Panc1 (cell line): ENCODE measurements around the gene ATXN2. TPM values are rescaled to one million over a fixed set of nuclear protein-coding genes. Genes with fewer than 3 reads are reported as not detected.

Experiments
- ATAC-seq: fragments of 200-7000 bp; cut with Tn5 transposase; 2 replicates; pipeline ENCODE4 v1.9.1; 2020; ENCODE audit warnings: mild to moderate bottlenecking, moderate library complexity
- BruUV-seq: library from RNA; stranded (reverse); fragments of 400-500 nt; replicated peaks from 2 replicates; lab custom pipeline; 2021; lab: Mats Ljungman, UMichigan
- CTCF ChIA-PET: fragments of 300-600 bp; sonication (Branson Sonifier 250); formaldehyde crosslinking; loops from one replicate; lab custom pipeline; 2022; ENCODE audit warnings: antibody characterized with exemption; lab: Charles Lee
- POLR2A ChIA-PET: fragments of 300-600 bp; sonication (Branson Sonifier 250); formaldehyde crosslinking; loops from one replicate; lab custom pipeline; 2022; ENCODE audit warnings: antibody characterized with exemption; lab: Charles Lee
- DNase-seq: peaks from one replicate; pipeline ENCODE4 v3.0.0-alpha.2; 2010; ENCODE audit warnings: low read depth, low spot score
- H3K27ac ChIP-seq: 2 replicates; pipeline ENCODE4 v1.5.1; 2011; ENCODE audit warnings: mild to moderate bottlenecking, low read length, inconsistent platforms
- H3K27me3 ChIP-seq: fragments of 200-500 bp; sonication (Bioruptor generic); 2 replicates; pipeline ENCODE4 v1.6.0; 2014; ENCODE audit warnings: low read length, inconsistent platforms; ENCODE audit not compliant: control insufficient read depth, insufficient read depth
- H3K36me3 ChIP-seq: fragments of 200-500 bp; sonication (Bioruptor generic); 2 replicates; pipeline ENCODE4 v1.5.1; 2014; ENCODE audit warnings: inconsistent platforms, mild to moderate bottlenecking, low read length, moderate library complexity; ENCODE audit not compliant: control insufficient read depth, insufficient read depth
- H3K4me1 ChIP-seq: 2 replicates; pipeline ENCODE4 v1.5.1; 2011; ENCODE audit warnings: inconsistent platforms, mild to moderate bottlenecking, low read length, moderate library complexity; ENCODE audit not compliant: control insufficient read depth, insufficient read depth
- H3K4me3 ChIP-seq, 2 experiments: 2 replicates each; pipeline ENCODE4 v1.5.1; 2011 to 2012; ENCODE audit warnings: low read depth in 2 of 2, low read length in 2 of 2, mild to moderate bottlenecking in 2 of 2, inconsistent platforms in 1 of 2, moderate library complexity in 1 of 2
- H3K9me3 ChIP-seq: fragments of 200-500 bp; sonication (Bioruptor generic); 2 replicates; pipeline ENCODE4 v1.5.1; 2014; ENCODE audit warnings: low read depth, mild to moderate bottlenecking, inconsistent platforms, low read length, moderate library complexity; ENCODE audit not compliant: control insufficient read depth, insufficient read depth
- POLR2AphosphoS5 ChIP-seq: IDR thresholded peaks from 2 replicates; pipeline ENCODE4 v1.6.1; 2012; ENCODE audit warnings: mild to moderate bottlenecking, low read depth, low read length, moderate library complexity
- SIN3A ChIP-seq: IDR thresholded peaks from 2 replicates; pipeline ENCODE4 v1.6.1; 2012; ENCODE audit warnings: low read depth, mild to moderate bottlenecking, low read length, moderate library complexity, borderline replicate concordance; ENCODE audit not compliant: insufficient read depth
- TCF7L2 ChIP-seq: IDR thresholded peaks from 2 replicates; pipeline ENCODE4 v1.6.1; 2011; ENCODE audit warnings: mild to moderate bottlenecking, low read depth, low read length, inconsistent platforms
- in situ Hi-C: cut with HindIII; loops from 2 replicates; pipeline ENCODE4 v1.10.0; 2016; ENCODE audit warnings: low sequenced_read_pairs, low pct_unique_long_range_greater_than_20kb
- intact Hi-C: fragments of 100-400 bp; cut with micrococcal nuclease; formaldehyde crosslinking; loops from one replicate; pipeline ENCODE4 v1.10.0; 2022; ENCODE audit not compliant: unreplicated experiment
- total RNA-seq: library from RNA; stranded (reverse); gene quantifications from one replicate; pipeline ENCODE4 v1.2.1, GENCODE V29; 2021; ENCODE audit not compliant: unreplicated experiment
- TF ChIP-seq, protein P1 (sequence below), 2 experiments: IDR thresholded peaks; 2 replicates each; pipeline ENCODE4 v1.6.1; 2011 to 2012; ENCODE audit warnings: low read depth in 2 of 2, control low read depth in 1 of 2, low read length in 1 of 2, mild to moderate bottlenecking in 1 of 2, moderate library complexity in 1 of 2; ENCODE audit not compliant: insufficient read depth in 1 of 2
- TF ChIP-seq, protein P2 (sequence below): fragments of 450-650 bp; IDR thresholded peaks from 2 replicates; pipeline ENCODE4 v1.5.1; 2017; ENCODE audit warnings: mild to moderate bottlenecking

Gene ATXN2
- total RNA-seq, 1 experiment from 2014 or later, result 77.6 TPM

DNA sequence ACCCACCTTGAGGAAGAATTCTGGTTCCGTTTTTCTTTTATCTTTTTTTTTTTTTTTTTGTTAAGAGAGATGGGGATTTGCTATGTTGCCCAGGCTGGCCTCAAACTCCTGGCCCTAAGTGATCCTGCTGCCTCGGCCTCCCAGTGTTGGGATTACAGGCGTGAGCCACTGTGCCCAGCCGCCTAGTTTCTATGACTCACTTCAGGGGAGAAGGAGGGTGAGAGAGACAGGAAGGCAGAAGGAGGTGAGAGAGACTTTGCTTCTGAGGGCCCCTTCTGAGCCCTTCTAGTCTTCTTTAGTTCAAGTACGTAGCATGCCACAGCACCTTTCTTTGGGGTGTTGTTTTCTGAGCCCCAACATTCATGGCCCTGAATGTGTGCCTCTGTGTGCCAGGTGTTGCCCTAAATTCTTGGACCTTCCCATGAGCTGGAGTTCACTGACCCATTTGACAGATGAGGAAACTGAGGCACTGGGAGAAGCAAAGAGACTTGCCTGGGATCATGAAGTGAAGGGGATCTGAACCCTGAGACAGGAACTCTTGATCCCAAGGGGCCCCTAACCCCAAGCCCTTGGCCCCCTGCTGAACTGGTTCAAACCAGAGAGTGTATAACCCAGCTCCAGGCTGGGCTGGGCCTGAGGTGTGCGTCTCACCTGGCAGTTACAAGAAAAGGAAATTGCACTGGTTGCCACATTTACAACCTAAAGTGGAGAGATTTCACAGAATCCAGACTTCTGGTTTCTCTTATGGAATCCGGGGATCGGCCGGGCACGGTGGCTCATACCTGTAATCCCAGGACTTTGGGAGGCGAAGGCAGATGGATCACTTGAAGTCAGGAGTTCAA lies 172.6 kb downstream of the ATXN2 start:
- TF ChIP-seq TCF7L2, result no peak
- no peak for TF ChIP-seq SIN3A
- TF ChIP-seq, protein P1, sequence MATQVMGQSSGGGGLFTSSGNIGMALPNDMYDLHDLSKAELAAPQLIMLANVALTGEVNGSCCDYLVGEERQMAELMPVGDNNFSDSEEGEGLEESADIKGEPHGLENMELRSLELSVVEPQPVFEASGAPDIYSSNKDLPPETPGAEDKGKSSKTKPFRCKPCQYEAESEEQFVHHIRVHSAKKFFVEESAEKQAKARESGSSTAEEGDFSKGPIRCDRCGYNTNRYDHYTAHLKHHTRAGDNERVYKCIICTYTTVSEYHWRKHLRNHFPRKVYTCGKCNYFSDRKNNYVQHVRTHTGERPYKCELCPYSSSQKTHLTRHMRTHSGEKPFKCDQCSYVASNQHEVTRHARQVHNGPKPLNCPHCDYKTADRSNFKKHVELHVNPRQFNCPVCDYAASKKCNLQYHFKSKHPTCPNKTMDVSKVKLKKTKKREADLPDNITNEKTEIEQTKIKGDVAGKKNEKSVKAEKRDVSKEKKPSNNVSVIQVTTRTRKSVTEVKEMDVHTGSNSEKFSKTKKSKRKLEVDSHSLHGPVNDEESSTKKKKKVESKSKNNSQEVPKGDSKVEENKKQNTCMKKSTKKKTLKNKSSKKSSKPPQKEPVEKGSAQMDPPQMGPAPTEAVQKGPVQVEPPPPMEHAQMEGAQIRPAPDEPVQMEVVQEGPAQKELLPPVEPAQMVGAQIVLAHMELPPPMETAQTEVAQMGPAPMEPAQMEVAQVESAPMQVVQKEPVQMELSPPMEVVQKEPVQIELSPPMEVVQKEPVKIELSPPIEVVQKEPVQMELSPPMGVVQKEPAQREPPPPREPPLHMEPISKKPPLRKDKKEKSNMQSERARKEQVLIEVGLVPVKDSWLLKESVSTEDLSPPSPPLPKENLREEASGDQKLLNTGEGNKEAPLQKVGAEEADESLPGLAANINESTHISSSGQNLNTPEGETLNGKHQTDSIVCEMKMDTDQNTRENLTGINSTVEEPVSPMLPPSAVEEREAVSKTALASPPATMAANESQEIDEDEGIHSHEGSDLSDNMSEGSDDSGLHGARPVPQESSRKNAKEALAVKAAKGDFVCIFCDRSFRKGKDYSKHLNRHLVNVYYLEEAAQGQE (IDR thresholded peaks at IDR 0.05; ENCODE audit: insufficient read depth in 1 of 2, low read depth in 2 of 2, low read length in 1 of 2), result no peak
- TF ChIP-seq, protein P2, sequence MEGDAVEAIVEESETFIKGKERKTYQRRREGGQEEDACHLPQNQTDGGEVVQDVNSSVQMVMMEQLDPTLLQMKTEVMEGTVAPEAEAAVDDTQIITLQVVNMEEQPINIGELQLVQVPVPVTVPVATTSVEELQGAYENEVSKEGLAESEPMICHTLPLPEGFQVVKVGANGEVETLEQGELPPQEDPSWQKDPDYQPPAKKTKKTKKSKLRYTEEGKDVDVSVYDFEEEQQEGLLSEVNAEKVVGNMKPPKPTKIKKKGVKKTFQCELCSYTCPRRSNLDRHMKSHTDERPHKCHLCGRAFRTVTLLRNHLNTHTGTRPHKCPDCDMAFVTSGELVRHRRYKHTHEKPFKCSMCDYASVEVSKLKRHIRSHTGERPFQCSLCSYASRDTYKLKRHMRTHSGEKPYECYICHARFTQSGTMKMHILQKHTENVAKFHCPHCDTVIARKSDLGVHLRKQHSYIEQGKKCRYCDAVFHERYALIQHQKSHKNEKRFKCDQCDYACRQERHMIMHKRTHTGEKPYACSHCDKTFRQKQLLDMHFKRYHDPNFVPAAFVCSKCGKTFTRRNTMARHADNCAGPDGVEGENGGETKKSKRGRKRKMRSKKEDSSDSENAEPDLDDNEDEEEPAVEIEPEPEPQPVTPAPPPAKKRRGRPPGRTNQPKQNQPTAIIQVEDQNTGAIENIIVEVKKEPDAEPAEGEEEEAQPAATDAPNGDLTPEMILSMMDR, result no peak
- no peak for TF ChIP-seq POLR2AphosphoS5
- CTCF ChIA-PET, result no interaction called here
- no peaks in the 10 kb centered on the region for H3K27me3 ChIP-seq
- intact Hi-C loops (no loop called here), in situ Hi-C loops (no loop called here)
- peaks cover 56% of the 10 kb centered on the region for H3K4me1 ChIP-seq
- POLR2A ChIA-PET, result interaction anchor here (0.6 kb wide), 1 partner anchor 23 kb away, joined by 3 read pairs; no protein-coding TSS in a partner anchor
- BruUV-seq, result TSS peak; percentile 38
- H3K27ac ChIP-seq, result peak overlapping the region; percentile 72
- no peaks in the 10 kb centered on the region for H3K36me3 ChIP-seq
- no peaks in the 10 kb centered on the region for H3K9me3 ChIP-seq
- DNase-seq, result no peak
- H3K4me3 ChIP-seq, result no peak overlapping the region
- peak; percentile 39; the same call in 1 of the 2 replicates for ATAC-seq

GRCh38 chr12:111425655-111426054 lies 173.5 kb downstream of the ATXN2 start:
- ChIA-PET POLR2A (no interaction called here), CTCF (no interaction called here)
- intact Hi-C loops, result no loop called here
- TF ChIP-seq, protein P1 (IDR thresholded peaks at IDR 0.05; ENCODE audit: insufficient read depth in 1 of 2, low read depth in 2 of 2, low read length in 1 of 2), result no peak
- TF ChIP-seq, protein P2, result no peak
- TF ChIP-seq TCF7L2 (no peak), SIN3A (no peak), POLR2AphosphoS5 (no peak)
- H3K27ac ChIP-seq, result peak overlapping the region; percentile 72
- no peaks in the 10 kb centered on the region for H3K27me3 ChIP-seq
- in situ Hi-C loops, result no loop called here
- ATAC-seq (peak; percentile 50), DNase-seq (no peak)
- H3K4me1 ChIP-seq, result peaks cover 50% of the 10 kb centered on the region
- no peak overlapping the region for H3K4me3 ChIP-seq
- H3K9me3 ChIP-seq, result no peaks in the 10 kb centered on the region
- H3K36me3 ChIP-seq, result no peaks in the 10 kb centered on the region
- BruUV-seq, result no TSS peak
